ENCODE measurements around the gene ASF1B. TPM values are rescaled to one million over a fixed set of nuclear protein-coding genes. Genes with fewer than 3 reads are reported as not detected.

Gene ASF1B
- total and polyA plus RNA-seq, 2 experiments from 2014 or later: 33.3 to 36.9 TPM

GRCh38 chr19:14116525-14116917, 19.9 kb downstream of the ASF1B start:
- peak overlapping the region; percentile 92 for H3K4me2 ChIP-seq
- peaks cover 17% of the 10 kb centered on the region for H3K79me2 ChIP-seq (replicated peaks; ENCODE audit: insufficient read depth)
- peak overlapping the region; percentile 79 for H3K4me3 ChIP-seq
- peaks cover 14% of the 10 kb centered on the region for H4K20me1 ChIP-seq (replicated peaks; ENCODE audit: insufficient read depth)
- no peak overlapping the region for H3K27ac ChIP-seq (ENCODE audit: low read depth)
- ATAC-seq: no peak
- H3K36me3 ChIP-seq (ENCODE audit: insufficient read depth): no peaks in the 10 kb centered on the region; the same call in 1 of the 2 replicates
- H3K27me3 ChIP-seq (ENCODE audit: insufficient read depth): no peaks in the 10 kb centered on the region
- no peak overlapping the region for H2AFZ ChIP-seq
- H3K9me2 ChIP-seq (ENCODE audit: insufficient read depth): no peaks in the 10 kb centered on the region
- H3F3A ChIP-seq (replicated peaks; ENCODE audit: low read depth): peaks cover 29% of the 10 kb centered on the region
- TF ChIP-seq ZNF114 (CRISPR knock-in tag; IDR thresholded peaks at IDR 0.05) (no peak), STAT1 (IDR thresholded peaks at IDR 0.05; ENCODE audit: unreplicated experiment) (no peak), ZNF462 (CRISPR knock-in tag; IDR thresholded peaks at IDR 0.05) (no peak), JUNB (IDR thresholded peaks at IDR 0.05; ENCODE audit: unreplicated experiment) (no peak), POLR2AphosphoS5 (IDR thresholded peaks at IDR 0.05; ENCODE audit: low read depth) (no peak), CREB1 (CRISPR knock-in tag; IDR thresholded peaks at IDR 0.05; ENCODE audit: low read depth) (no peak), NANOG (IDR thresholded peaks at IDR 0.05; ENCODE audit: borderline replicate concordance) (no peak), EZH2 (IDR thresholded peaks at IDR 0.05; ENCODE audit: low read depth, unreplicated experiment) (no peak), ZNF331 (CRISPR knock-in tag; IDR thresholded peaks at IDR 0.05; ENCODE audit: low read depth) (no peak), REST (IDR thresholded peaks at IDR 0.05; ENCODE audit: unreplicated experiment) (no peak), EZH2phosphoT487 (IDR thresholded peaks at IDR 0.05; ENCODE audit: unreplicated experiment) (no peak)
- TF ChIP-seq, protein P1, sequence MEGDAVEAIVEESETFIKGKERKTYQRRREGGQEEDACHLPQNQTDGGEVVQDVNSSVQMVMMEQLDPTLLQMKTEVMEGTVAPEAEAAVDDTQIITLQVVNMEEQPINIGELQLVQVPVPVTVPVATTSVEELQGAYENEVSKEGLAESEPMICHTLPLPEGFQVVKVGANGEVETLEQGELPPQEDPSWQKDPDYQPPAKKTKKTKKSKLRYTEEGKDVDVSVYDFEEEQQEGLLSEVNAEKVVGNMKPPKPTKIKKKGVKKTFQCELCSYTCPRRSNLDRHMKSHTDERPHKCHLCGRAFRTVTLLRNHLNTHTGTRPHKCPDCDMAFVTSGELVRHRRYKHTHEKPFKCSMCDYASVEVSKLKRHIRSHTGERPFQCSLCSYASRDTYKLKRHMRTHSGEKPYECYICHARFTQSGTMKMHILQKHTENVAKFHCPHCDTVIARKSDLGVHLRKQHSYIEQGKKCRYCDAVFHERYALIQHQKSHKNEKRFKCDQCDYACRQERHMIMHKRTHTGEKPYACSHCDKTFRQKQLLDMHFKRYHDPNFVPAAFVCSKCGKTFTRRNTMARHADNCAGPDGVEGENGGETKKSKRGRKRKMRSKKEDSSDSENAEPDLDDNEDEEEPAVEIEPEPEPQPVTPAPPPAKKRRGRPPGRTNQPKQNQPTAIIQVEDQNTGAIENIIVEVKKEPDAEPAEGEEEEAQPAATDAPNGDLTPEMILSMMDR (conservative IDR thresholded peaks at IDR 0.05; ENCODE audit: low read depth in 2 of 2): no peak
- TF ChIP-seq, protein P2, sequence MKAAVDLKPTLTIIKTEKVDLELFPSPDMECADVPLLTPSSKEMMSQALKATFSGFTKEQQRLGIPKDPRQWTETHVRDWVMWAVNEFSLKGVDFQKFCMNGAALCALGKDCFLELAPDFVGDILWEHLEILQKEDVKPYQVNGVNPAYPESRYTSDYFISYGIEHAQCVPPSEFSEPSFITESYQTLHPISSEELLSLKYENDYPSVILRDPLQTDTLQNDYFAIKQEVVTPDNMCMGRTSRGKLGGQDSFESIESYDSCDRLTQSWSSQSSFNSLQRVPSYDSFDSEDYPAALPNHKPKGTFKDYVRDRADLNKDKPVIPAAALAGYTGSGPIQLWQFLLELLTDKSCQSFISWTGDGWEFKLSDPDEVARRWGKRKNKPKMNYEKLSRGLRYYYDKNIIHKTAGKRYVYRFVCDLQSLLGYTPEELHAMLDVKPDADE (IDR thresholded peaks at IDR 0.05): no peak
- DNase-seq (ENCODE audit: low spot score): no peak
- H3K36me3 Mint-ChIP-seq (ENCODE audit: low read depth): peaks cover 11% of the 10 kb centered on the region
- H3K27me3 Mint-ChIP-seq (ENCODE audit: insufficient read depth, low read depth, poor library complexity): peaks cover 13% of the 10 kb centered on the region
- no peaks in the 10 kb centered on the region; the same call in 2 of the 3 replicates for H3K9me3 Mint-ChIP-seq
- peaks cover 49% of the 10 kb centered on the region for H3K4me1 ChIP-seq (ENCODE audit: insufficient read depth)
- H3K27ac Mint-ChIP-seq: no peak overlapping the region
- H3K4me1 Mint-ChIP-seq: peaks cover 45% of the 10 kb centered on the region
- H3K4me3 Mint-ChIP-seq: peak overlapping the region; percentile 82

All from GM23338 (cell line).